Measurements from ENCODE around the gene TRAF2. TPM values are rescaled to one million over a fixed set of nuclear protein-coding genes. Genes with fewer than 3 reads are reported as not detected.
A peak's percentile ranks its signal among the peaks of the same experiment; 100 is the strongest.

TRAF2 gene
- total and polyA plus RNA-seq, 8 donors, result 5.5 to 248 (median 11.7) TPM

GRCh38 chr9:136861874-136862457 is 24.4 kb upstream of the TRAF2 start:
- Histone ChIP-seq H3K4me3 (no peak overlapping the region), H3K9me3 (no peaks in the 10 kb centered on the region), H3K27me3 (no peaks in the 10 kb centered on the region), H3K4me1 (peaks cover 57 to 82% (median 75%) of the 10 kb centered on the region in 4 donors), H3K36me3 (peaks cover 34 to 44% (median 39%) of the 10 kb centered on the region in 4 donors), H3K27ac (no peak overlapping the region)
- 84 to 91% (median 86%) methylated on average over 26 of the region's 26 CpGs for WGBS, 5 donors
- no peak for TF ChIP-seq EP300 (IDR thresholded peaks at IDR 0.05)
- TF ChIP-seq POLR2AphosphoS5 (IDR thresholded peaks at IDR 0.05), result no peak
- no peak for TF ChIP-seq CTCF (IDR thresholded peaks at IDR 0.05)
- no peak for TF ChIP-seq POLR2A (IDR thresholded peaks at IDR 0.05)
- no peak for DNase-seq
- intact Hi-C loops (cut with DNase I; ENCODE audit: low total_unique reads), result no loop called here

- WGBS, 5 donors, result 84 to 91% (median 88%) methylated on average over 23 to 31 of the region's 31 CpGs
- TF ChIP-seq CTCF (IDR thresholded peaks at IDR 0.05) (no peak), POLR2A (IDR thresholded peaks at IDR 0.05) (no peak), EP300 (IDR thresholded peaks at IDR 0.05) (no peak), POLR2AphosphoS5 (IDR thresholded peaks at IDR 0.05) (no peak)
- DNase-seq, result no peak
- intact Hi-C loops (cut with DNase I; ENCODE audit: low total_unique reads), result no loop called here
- no peaks in the 10 kb centered on the region for H3K9me3 ChIP-seq
- H3K27ac ChIP-seq, result no peak overlapping the region
- H3K4me1 ChIP-seq, result peaks cover 46 to 79% (median 72%) of the 10 kb centered on the region in 4 donors
- H3K4me3 ChIP-seq, result no peak overlapping the region
- H3K36me3 ChIP-seq, result peaks cover 34 to 44% (median 39%) of the 10 kb centered on the region in 4 donors
- no peaks in the 10 kb centered on the region for H3K27me3 ChIP-seq
These were observed 23.3 kb upstream of the TRAF2 start for GRCh38 chr9:136862849-136863622.

GRCh38 chr9:136863623-136864273 is 22.6 kb upstream of the TRAF2 start:
- Histone ChIP-seq H3K4me1 (peaks cover 39 to 72% (median 65%) of the 10 kb centered on the region in 4 donors), H3K27me3 (no peaks in the 10 kb centered on the region), H3K27ac (no peak overlapping the region), H3K4me3 (no peak overlapping the region), H3K9me3 (no peaks in the 10 kb centered on the region), H3K36me3 (peaks cover 34 to 44% (median 39%) of the 10 kb centered on the region in 4 donors)
- no peak for DNase-seq
- TF ChIP-seq CTCF (IDR thresholded peaks at IDR 0.05), result no peak
- no peak for TF ChIP-seq POLR2AphosphoS5 (IDR thresholded peaks at IDR 0.05)
- no peak for TF ChIP-seq EP300 (IDR thresholded peaks at IDR 0.05)
- TF ChIP-seq POLR2A (IDR thresholded peaks at IDR 0.05), result no peak
- 84 to 92% (median 89%) methylated on average over 9 to 12 of the region's 12 CpGs for whole genome bisulfite sequencing, 5 donors
- intact Hi-C loops (cut with DNase I; ENCODE audit: low total_unique reads), result no loop called here

GRCh38 chr9:136865041-136865767 is 21.1 kb upstream of the TRAF2 start:
- Histone ChIP-seq H3K4me3 (peak overlapping the region; percentile 72 to 100 (median 94)), H3K36me3 (peaks cover 34 to 41% (median 38%) of the 10 kb centered on the region in 4 donors), H3K9me3 (no peaks in the 10 kb centered on the region), H3K27ac (peak overlapping the region; percentile 88 to 98 (median 96)), H3K27me3 (no peaks in the 10 kb centered on the region), H3K4me1 (peaks cover 26 to 58% (median 51%) of the 10 kb centered on the region in 4 donors)
- intact Hi-C loops (cut with DNase I; ENCODE audit: low total_unique reads), result no loop called here
- WGBS, 5 donors, result 46 to 59% (median 53%) methylated on average over 11 of the region's 11 CpGs
- DNase-seq, result peak in 1 of 2 donors; percentile 15
- TF ChIP-seq EP300 (IDR thresholded peaks at IDR 0.05), result no peak
- TF ChIP-seq POLR2AphosphoS5 (IDR thresholded peaks at IDR 0.05), result no peak
- no peak for TF ChIP-seq CTCF (IDR thresholded peaks at IDR 0.05)
- no peak for TF ChIP-seq POLR2A (IDR thresholded peaks at IDR 0.05)

Measured in stomach (tissue), 9 donors.